IPS-15b (cell line): ENCODE data around the gene GIMAP2.

Source experiments
- H3K27me3 ChIP-seq: one replicate; pipeline ENCODE4 v1.6.1; 2013; ENCODE audit warnings: low read length; ENCODE audit not compliant: control insufficient read depth, insufficient read depth
- H3K36me3 ChIP-seq: one replicate; pipeline ENCODE4 v1.6.1; 2013; ENCODE audit warnings: low read length; ENCODE audit not compliant: control insufficient read depth, insufficient read depth
- H3K4me1 ChIP-seq: one replicate; pipeline ENCODE4 v1.6.1; 2013; ENCODE audit warnings: mild to moderate bottlenecking, low read length; ENCODE audit not compliant: control insufficient read depth, insufficient read depth
- H3K4me3 ChIP-seq: one replicate; pipeline ENCODE4 v1.5.1; 2013; ENCODE audit warnings: low read depth, low read length
- H3K9ac ChIP-seq: one replicate; pipeline ENCODE4 v1.6.1; 2013; ENCODE audit warnings: low read depth, mild to moderate bottlenecking, low read length
- H3K9me3 ChIP-seq: one replicate; pipeline ENCODE4 v1.6.1; 2013; ENCODE audit warnings: mild to moderate bottlenecking, low read length; ENCODE audit not compliant: control insufficient read depth, insufficient read depth

The GIMAP2 gene

DNA sequence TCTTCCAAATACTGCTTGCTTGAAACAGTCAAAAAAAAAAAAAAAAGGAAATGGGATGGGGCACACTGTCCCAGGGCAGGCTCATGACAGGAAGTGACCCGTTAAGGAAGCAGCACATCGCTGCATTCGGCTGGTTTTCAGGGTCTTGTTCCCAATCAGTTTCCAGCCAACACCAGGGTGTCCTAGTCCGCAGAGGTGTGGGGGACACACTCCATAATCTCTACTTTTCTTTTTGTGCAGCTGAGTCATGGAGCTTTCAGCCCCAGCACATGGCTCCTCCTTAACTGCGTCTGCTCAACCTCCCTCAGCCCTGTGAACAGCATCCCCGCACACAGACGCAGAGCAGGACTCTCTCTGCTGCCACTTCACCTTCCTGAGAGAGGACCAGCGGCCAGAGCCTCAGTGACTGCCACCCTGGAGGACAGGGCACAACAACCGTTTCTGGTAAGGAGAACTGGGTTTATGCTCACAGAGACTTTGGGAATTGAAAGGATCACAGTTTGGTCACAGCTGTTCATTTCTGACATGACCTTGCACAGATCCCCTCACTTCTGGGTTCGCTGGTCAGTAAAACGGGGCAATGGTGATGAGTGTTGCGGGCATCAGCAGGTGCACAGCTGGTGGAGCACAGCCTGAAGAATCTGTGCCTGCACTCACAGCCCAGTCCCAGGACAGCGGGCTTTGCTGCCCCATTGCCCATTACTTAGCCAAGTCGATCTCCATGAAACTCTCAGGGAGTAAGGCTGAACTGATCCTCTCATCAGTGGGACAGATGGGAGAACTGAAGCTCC is 52.0 kb downstream of the GIMAP2 start, which contains the start of gene GIMAP5:
Gene GIMAP5, plus strand, starts transcription at position 154 of the 791 bp plus-strand sequence. CDS start 3,467 bp downstream, outside the sequence.
- Histone ChIP-seq H3K36me3 (no peaks in the 10 kb centered on the region), H3K4me1 (no peaks in the 10 kb centered on the region), H3K9ac (no peak within 1 kb of the TSS), H3K27me3 (peaks cover 99% of the 10 kb centered on the region), H3K9me3 (no peaks in the 10 kb centered on the region), H3K4me3 (no peak within 1 kb of the TSS)

DNA sequence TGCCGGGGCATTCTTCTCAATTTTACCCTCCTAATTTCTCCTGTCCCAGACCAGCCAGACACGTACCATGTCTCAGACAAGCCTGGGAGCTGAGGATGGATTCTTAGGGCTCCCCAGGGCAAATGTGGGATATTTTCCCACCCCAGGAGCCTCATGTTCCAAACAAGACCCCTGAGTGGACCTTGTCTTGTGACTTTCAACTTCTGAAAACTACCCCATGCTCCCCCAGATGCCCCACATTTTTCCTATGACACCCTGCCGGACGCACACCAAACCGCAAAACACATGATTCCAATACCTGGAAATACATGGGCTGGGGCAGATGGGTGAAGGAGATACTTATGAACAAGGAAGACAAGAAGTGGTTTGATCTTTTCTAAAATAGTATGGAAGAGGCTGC is 52.6 kb downstream of the GIMAP2 start:
- H3K9ac ChIP-seq = no peak overlapping the region
- H3K9me3 ChIP-seq = no peaks in the 10 kb centered on the region
- H3K27me3 ChIP-seq = peaks cover 99% of the 10 kb centered on the region
- no peaks in the 10 kb centered on the region for H3K36me3 ChIP-seq
- no peaks in the 10 kb centered on the region for H3K4me1 ChIP-seq
- no peak overlapping the region for H3K4me3 ChIP-seq

DNA sequence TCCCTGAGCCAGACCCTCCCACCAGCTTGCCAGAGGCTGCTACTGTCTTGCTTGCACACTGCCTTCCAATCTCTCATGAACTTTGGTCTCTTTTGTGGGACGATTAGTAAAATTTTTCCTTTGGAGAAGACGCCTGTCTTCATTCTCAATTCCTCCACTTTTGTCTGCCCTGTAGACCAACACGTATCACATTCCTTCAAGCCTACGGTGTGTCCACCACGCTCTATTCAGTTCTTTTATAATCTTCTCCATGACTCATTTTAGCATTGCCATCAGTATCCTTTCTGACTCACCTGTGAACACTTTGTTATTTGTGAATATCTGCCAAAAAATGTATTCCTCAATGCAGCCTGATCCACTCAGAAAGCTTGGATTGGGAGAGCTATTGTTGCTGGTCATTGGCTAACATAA is 53.1 kb downstream of the GIMAP2 start:
- Histone ChIP-seq H3K36me3 (no peaks in the 10 kb centered on the region), H3K4me1 (no peaks in the 10 kb centered on the region), H3K9ac (no peak overlapping the region), H3K4me3 (no peak overlapping the region), H3K27me3 (peaks cover 99% of the 10 kb centered on the region), H3K9me3 (no peaks in the 10 kb centered on the region)

DNA sequence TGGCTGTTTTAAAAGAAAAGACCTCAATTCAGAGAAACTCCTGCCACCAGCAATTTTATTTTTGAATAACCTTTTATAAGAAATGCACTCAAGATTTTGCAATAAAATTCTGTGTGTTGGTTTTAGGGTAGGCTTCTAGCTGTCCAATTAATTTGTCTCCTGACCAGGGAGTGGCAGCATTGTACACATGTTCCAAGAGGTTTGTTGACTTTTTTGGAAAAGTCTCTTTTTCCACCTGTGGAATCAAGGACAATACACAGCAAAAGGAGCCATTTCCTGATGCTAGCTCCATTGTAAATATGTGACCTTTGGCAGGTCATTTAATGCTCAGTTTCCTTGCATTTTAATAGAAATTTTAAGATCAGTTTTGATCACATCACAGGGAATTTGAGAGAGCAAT is 53.5 kb downstream of the GIMAP2 start:
- H3K4me1 ChIP-seq = no peaks in the 10 kb centered on the region

DNA sequence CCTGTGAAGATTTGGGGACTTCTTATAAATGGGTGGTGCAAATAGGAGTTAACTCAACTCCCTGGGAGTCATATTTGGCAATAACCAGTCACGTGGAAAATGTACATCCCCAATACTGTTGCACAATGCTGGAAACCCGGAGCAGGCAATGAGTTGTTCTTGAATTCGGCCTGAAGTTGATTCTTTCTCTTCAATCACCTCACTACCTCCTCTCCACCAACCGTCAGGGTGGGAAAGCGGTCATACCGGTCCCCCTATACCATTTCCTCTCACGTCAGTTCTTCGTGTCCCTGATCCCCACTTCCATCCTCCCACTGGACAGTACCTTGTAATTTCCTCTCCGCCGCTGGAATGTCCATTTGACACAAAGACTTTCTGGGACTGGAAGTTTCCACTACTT is 54.5 kb downstream of the GIMAP2 start:
- Histone ChIP-seq H3K9me3 (no peaks in the 10 kb centered on the region), H3K36me3 (no peaks in the 10 kb centered on the region), H3K4me1 (no peaks in the 10 kb centered on the region), H3K27me3 (peaks cover 98% of the 10 kb centered on the region), H3K9ac (no peak overlapping the region), H3K4me3 (no peak overlapping the region)

More for the DNA sequence above, 53.5 kb downstream of the GIMAP2 start:
- Histone ChIP-seq H3K36me3 (no peaks in the 10 kb centered on the region), H3K9ac (no peak overlapping the region), H3K27me3 (peaks cover 99% of the 10 kb centered on the region), H3K9me3 (no peaks in the 10 kb centered on the region), H3K4me3 (no peak overlapping the region)

DNA sequence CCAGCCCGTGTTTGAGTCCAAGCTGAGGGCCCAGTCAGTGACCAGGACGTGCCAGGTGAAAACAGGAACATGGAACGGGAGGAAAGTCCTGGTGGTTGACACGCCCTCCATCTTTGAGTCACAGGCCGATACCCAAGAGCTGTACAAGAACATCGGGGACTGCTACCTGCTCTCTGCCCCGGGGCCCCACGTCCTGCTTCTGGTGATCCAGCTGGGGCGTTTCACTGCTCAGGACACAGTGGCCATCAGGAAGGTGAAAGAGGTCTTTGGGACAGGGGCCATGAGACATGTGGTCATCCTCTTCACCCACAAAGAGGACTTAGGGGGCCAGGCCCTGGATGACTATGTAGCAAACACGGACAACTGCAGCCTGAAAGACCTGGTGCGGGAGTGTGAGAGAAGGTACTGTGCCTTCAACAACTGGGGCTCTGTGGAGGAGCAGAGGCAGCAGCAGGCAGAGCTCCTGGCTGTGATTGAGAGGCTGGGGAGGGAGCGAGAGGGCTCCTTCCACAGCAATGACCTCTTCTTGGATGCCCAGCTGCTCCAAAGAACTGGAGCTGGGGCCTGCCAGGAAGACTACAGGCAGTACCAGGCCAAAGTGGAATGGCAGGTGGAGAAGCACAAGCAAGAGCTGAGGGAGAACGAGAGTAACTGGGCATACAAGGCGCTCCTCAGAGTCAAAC is 56.9 kb downstream of the GIMAP2 start:
- Histone ChIP-seq H3K9me3 (no peaks in the 10 kb centered on the region), H3K4me1 (no peaks in the 10 kb centered on the region), H3K4me3 (no peak overlapping the region), H3K36me3 (no peaks in the 10 kb centered on the region), H3K9ac (no peak overlapping the region), H3K27me3 (peaks cover 98% of the 10 kb centered on the region)
